Neuronal stem cell (in vitro differentiated cells): Measurements from ENCODE around the gene C14orf93.

Experiments used
- DNase-seq: peaks from one replicate; pipeline ENCODE4 v3.0.0-alpha.2; 2013; ENCODE audit warnings: low spot score
- H2AFZ ChIP-seq: one replicate; pipeline ENCODE4 v1.6.1; 2013; ENCODE audit warnings: mild to moderate bottlenecking, low read length, inconsistent platforms
- H2AK5ac ChIP-seq: 2 replicates; pipeline ENCODE4 v1.6.1; 2013; ENCODE audit warnings: low read depth, mild to moderate bottlenecking, inconsistent platforms, low read length, moderate library complexity, mixed read lengths
- H2BK120ac ChIP-seq: 2 replicates; pipeline ENCODE4 v1.6.1; 2013; ENCODE audit warnings: low read depth, mild to moderate bottlenecking, inconsistent platforms, low read length, moderate library complexity, mixed read lengths
- H2BK12ac ChIP-seq: one replicate; pipeline ENCODE4 v1.6.1; 2013; ENCODE audit warnings: low read length, inconsistent platforms
- H2BK15ac ChIP-seq: 2 replicates; pipeline ENCODE4 v1.6.1; 2013; ENCODE audit warnings: mild to moderate bottlenecking, low read length, inconsistent platforms, mixed read lengths
- H2BK5ac ChIP-seq: one replicate; pipeline ENCODE4 v1.6.1; 2013; ENCODE audit warnings: inconsistent platforms, mild to moderate bottlenecking, low read length, moderate library complexity
- H3K14ac ChIP-seq: one replicate; pipeline ENCODE4 v1.6.1; 2013; ENCODE audit warnings: low read length, inconsistent platforms
- H3K18ac ChIP-seq: 2 replicates; pipeline ENCODE4 v1.6.1; 2013; ENCODE audit warnings: low read length, inconsistent platforms
- H3K23ac ChIP-seq: 2 replicates; pipeline ENCODE4 v1.6.1; 2013; ENCODE audit warnings: low read depth, mild to moderate bottlenecking, mixed read lengths, low read length, inconsistent platforms; ENCODE audit not compliant: poor library complexity
- H3K27ac ChIP-seq: replicated peaks from 3 replicates; pipeline ENCODE4 v1.5.1; 2013; ENCODE audit warnings: low read length, inconsistent platforms
- H3K27me3 ChIP-seq, 3 experiments: 2 replicates each; pipeline ENCODE4 v1.6.1; 2013; ENCODE audit warnings: low read length in 3 of 3, mild to moderate bottlenecking in 2 of 3, inconsistent platforms in 1 of 3, low read depth in 1 of 3, mixed read lengths in 1 of 3, moderate library complexity in 1 of 3; ENCODE audit not compliant: control insufficient read depth in 3 of 3, insufficient read depth in 3 of 3
- H3K36me3 ChIP-seq, 2 donors: replicated peaks in 1 of 2; 2 replicates each; pipeline ENCODE4 v1.6.1; 2013; ENCODE audit warnings: low read length in 2 of 2; ENCODE audit not compliant: control insufficient read depth in 2 of 2, insufficient read depth in 2 of 2
- H3K4ac ChIP-seq: 2 replicates; pipeline ENCODE4 v1.6.1; 2013; ENCODE audit warnings: inconsistent platforms, mild to moderate bottlenecking, low read length, moderate library complexity
- H3K4me1 ChIP-seq, 2 donors: 1 replicate in 1 of 2; 2 replicates in 1 of 2; pipeline ENCODE4 v1.6.1; 2013; ENCODE audit warnings: low read length in 2 of 2, low read depth in 1 of 2; ENCODE audit not compliant: control insufficient read depth in 2 of 2, insufficient read depth in 1 of 2
- H3K4me2 ChIP-seq: one replicate; pipeline ENCODE4 v1.6.1; 2013; ENCODE audit warnings: mild to moderate bottlenecking, low read length, inconsistent platforms; ENCODE audit not compliant: insufficient read depth, poor library complexity, severe bottlenecking
- H3K4me3 ChIP-seq, 2 donors: 2 replicates each; pipeline ENCODE4 v1.5.1; 2013; ENCODE audit warnings: low read length in 2 of 2, mild to moderate bottlenecking in 2 of 2, inconsistent platforms in 1 of 2, moderate library complexity in 1 of 2
- H3K79me1 ChIP-seq: one replicate; pipeline ENCODE4 v1.6.1; 2013; ENCODE audit warnings: low read depth, mild to moderate bottlenecking, inconsistent platforms, low read length, moderate library complexity
- H3K9ac ChIP-seq: one replicate; pipeline ENCODE4 v1.6.1; 2013; ENCODE audit warnings: mild to moderate bottlenecking, low read depth, low read length, inconsistent platforms; ENCODE audit not compliant: poor library complexity
- H3K9me3 ChIP-seq, 2 donors: replicated peaks in 1 of 2; 2 replicates each; pipeline versions ENCODE3 to v1.6.1; 2013; ENCODE audit warnings: low read length in 2 of 2, mild to moderate bottlenecking in 2 of 2, inconsistent platforms in 1 of 2, low read depth in 1 of 2, mixed read lengths in 1 of 2, moderate library complexity in 1 of 2; ENCODE audit not compliant: control insufficient read depth in 2 of 2, insufficient read depth in 1 of 2
- H4K8ac ChIP-seq: one replicate; pipeline ENCODE4 v1.6.1; 2013; ENCODE audit warnings: low read depth, mild to moderate bottlenecking, inconsistent platforms, low read length, moderate library complexity
- H4K91ac ChIP-seq: one replicate; pipeline ENCODE4 v1.6.1; 2013; ENCODE audit warnings: low read length, low read depth, mild to moderate bottlenecking, inconsistent platforms; ENCODE audit not compliant: poor library complexity
- WGBS, 2 donors: extraction: QIAGEN DNeasy Blood & Tissue Kit; methylation state at CpG; one replicate each; pipeline ENCODE4 v1.1.7; 2013; ENCODE audit warnings: missing lambda C conversion rate in 2 of 2, mixed read lengths in 1 of 2; ENCODE audit not compliant: insufficient read length in 2 of 2, insufficient replicate concordance in 1 of 2; ENCODE audit errors: extremely low coverage in 2 of 2; 5-methylcytosine and 5-hydroxymethylcytosine counted together

C14orf93 gene

DNA sequence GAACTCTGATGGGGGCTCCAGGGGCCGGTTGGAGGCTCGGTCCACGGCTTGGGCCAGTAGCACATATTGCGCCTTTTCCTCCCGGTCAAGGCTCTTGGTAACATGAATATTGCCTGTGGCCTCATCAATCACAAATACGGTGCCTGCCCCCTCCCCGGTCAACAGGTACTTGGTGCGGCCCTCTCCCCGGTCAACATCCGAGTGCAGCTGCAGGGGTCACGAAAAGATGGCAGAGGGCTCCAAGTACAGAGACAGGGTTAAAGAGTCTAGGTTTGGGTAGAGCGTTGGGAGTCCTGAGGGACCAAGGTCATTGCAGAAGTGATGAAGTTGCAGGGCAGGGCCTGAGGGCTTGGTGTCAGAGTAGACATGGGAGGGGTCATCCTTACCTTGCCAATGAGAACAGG, 45.2 kb upstream of the C14orf93 start:
- H2AK5ac ChIP-seq = no peak overlapping the region
- H3K27ac ChIP-seq = no peak overlapping the region
- no CpG with 5 or more reads among the region's 12 CpGs for WGBS, 2 donors
- no peaks in the 10 kb centered on the region for H3K27me3 ChIP-seq
- peaks cover 30 to 72% of the 10 kb centered on the region in 2 donors for H3K36me3 ChIP-seq
- no peak overlapping the region for H3K9ac ChIP-seq
- peaks cover 6% of the 10 kb centered on the region in 2 donors for H3K4me1 ChIP-seq
- peak overlapping the region; percentile 25 for H3K14ac ChIP-seq
- no peak for DNase-seq
- H2BK15ac ChIP-seq = no peak overlapping the region
- H3K23ac ChIP-seq = no peak overlapping the region
- no peak overlapping the region for H2BK12ac ChIP-seq
- H4K8ac ChIP-seq = no peak overlapping the region
- no peaks in the 10 kb centered on the region for H3K9me3 ChIP-seq
- H4K91ac ChIP-seq = no peak overlapping the region
- peak overlapping the region; percentile 2 for H2BK5ac ChIP-seq
- H3K18ac ChIP-seq = no peak overlapping the region
- no peak overlapping the region for H3K4ac ChIP-seq
- no peak overlapping the region for H2BK120ac ChIP-seq
- no peak overlapping the region for H3K4me2 ChIP-seq
- no peak overlapping the region for H2AFZ ChIP-seq
- peaks cover 5% of the 10 kb centered on the region for H3K79me1 ChIP-seq
- no peak overlapping the region for H3K4me3 ChIP-seq

DNA sequence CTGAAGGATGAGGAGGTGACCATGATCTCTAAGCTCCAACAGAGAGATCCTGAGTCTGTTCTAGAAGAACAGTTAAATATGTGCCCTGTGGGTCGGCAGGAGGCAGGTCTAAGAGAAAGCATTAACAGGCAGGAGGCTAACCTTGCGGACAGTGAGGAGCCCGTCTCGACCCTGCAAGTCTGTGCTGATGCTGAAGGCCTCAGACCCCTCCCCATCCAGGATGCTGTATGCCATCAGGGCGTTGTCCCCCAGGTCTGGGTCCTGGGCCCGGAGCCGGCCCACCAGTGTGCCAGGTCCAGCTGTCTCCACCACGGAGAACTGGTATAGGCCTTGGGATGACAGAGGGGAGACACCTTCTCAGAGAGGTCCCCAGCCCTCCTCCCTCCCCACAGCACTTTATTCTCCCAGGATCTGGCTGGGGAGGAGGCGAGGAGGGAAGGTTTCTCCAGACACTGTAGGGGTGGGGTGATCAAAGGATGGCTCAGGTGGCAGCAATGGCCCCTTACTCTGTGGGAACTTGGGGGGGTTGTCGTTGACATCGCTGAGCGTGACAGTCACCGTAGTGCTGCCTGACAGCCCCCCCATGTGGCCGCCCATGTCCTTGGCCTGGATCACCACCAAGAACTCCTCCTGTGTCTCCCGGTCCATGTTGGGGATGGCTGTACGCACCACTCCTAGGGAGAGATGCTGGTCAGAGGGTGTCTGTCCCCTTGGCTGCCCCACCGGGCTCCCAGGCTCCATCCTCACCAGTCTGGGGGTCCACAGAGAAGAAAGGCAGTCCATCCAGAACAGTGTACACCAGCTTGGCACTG, 44.3 kb upstream of the C14orf93 start:
- DNase-seq = no peak
- peak overlapping the region; percentile 32 for H3K9ac ChIP-seq
- no peak overlapping the region for H3K4me2 ChIP-seq
- H3K14ac ChIP-seq = no peak overlapping the region
- H3K27me3 ChIP-seq = no peaks in the 10 kb centered on the region
- no peak overlapping the region for H3K18ac ChIP-seq
- no CpG with 5 or more reads among the region's 17 CpGs for WGBS, 2 donors
- no peak overlapping the region for H3K4ac ChIP-seq
- H3K4me1 ChIP-seq = peaks cover 6% of the 10 kb centered on the region in 2 donors
- H2AK5ac ChIP-seq = no peak overlapping the region
- H3K27ac ChIP-seq = no peak overlapping the region
- H4K8ac ChIP-seq = no peak overlapping the region
- H3K9me3 ChIP-seq = peaks cover 0 to 3% of the 10 kb centered on the region in 2 donors
- no peak overlapping the region for H2BK15ac ChIP-seq
- H4K91ac ChIP-seq = no peak overlapping the region
- no peak overlapping the region for H2BK12ac ChIP-seq
- no peak overlapping the region for H2BK120ac ChIP-seq
- no peak overlapping the region for H2BK5ac ChIP-seq
- H3K79me1 ChIP-seq = peaks cover 5% of the 10 kb centered on the region
- peak overlapping the region; percentile 20 for H3K23ac ChIP-seq
- no peak overlapping the region for H3K4me3 ChIP-seq
- H2AFZ ChIP-seq = no peak overlapping the region
- peaks cover 33 to 73% of the 10 kb centered on the region in 2 donors for H3K36me3 ChIP-seq

DNA sequence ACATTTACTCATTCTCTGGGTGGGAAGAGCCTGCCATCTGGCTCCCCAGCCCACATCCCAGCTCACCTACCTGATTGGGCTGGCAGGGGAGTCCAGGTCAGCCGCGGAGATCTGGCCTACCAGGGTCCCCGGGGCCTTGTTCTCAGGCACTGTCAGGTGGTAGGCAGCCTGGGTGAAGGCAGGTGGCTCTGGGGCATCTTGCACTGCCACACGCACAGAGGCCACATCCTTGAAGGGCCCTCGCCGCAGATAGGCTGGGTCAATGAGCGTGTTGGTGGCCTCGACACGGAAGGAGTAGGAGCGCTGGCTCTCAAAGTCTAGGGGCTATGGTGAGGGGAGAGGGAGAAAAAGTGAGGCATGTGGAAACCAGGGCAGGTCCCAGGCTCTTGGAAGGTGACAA, 43.5 kb upstream of the C14orf93 start:
- Histone ChIP-seq H2BK15ac (no peak overlapping the region), H3K9me3 (peaks cover 3 to 6% of the 10 kb centered on the region in 2 donors), H3K4ac (no peak overlapping the region), H2BK120ac (no peak overlapping the region), H3K4me1 (peaks cover 6% of the 10 kb centered on the region in 2 donors), H3K36me3 (peaks cover 37 to 73% of the 10 kb centered on the region in 2 donors), H2BK12ac (no peak overlapping the region), H3K14ac (no peak overlapping the region), H4K91ac (no peak overlapping the region), H3K27ac (no peak overlapping the region), H3K4me3 (no peak overlapping the region), H3K27me3 (no peaks in the 10 kb centered on the region), H2AFZ (no peak overlapping the region), H3K79me1 (peaks cover 7% of the 10 kb centered on the region), H3K18ac (no peak overlapping the region), H2AK5ac (no peak overlapping the region), H3K23ac (no peak overlapping the region), H2BK5ac (no peak overlapping the region), H3K9ac (no peak overlapping the region), H4K8ac (no peak overlapping the region), H3K4me2 (no peak overlapping the region)
- WGBS, 2 donors = no CpG with 5 or more reads among the region's 10 CpGs
- no peak for DNase-seq

DNA sequence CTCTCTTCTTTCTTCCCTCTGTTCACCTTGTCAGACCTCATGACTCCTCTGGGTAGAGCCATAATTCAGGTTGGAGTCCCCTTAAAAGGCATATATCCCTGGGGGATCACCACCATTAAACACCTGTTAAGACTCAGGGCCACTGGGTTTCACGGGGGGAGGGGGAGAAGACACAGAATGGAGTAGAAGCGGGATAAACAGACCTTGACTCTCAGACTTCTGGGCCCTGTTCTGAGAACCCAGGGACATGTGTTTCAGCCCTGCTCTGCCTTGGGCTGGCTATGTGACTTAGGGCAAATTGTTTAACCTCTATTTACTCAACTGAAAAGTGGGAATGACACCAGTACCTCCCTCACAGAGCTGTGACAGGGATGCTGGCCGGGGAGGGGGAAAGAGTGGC, 42.7 kb upstream of the C14orf93 start:
- Histone ChIP-seq H3K4me1 (peaks cover 6% of the 10 kb centered on the region in 2 donors), H2BK120ac (no peak overlapping the region), H3K9ac (no peak overlapping the region), H2AFZ (no peak overlapping the region), H3K4me3 (no peak overlapping the region), H3K79me1 (peaks cover 7% of the 10 kb centered on the region), H3K9me3 (peaks cover 3 to 9% of the 10 kb centered on the region in 2 donors), H2AK5ac (no peak overlapping the region), H3K27me3 (no peaks in the 10 kb centered on the region), H3K36me3 (peaks cover 37 to 73% of the 10 kb centered on the region in 2 donors), H2BK15ac (no peak overlapping the region), H4K91ac (no peak overlapping the region), H3K14ac (no peak overlapping the region), H3K4ac (no peak overlapping the region), H3K23ac (no peak overlapping the region), H3K4me2 (no peak overlapping the region), H2BK5ac (no peak overlapping the region), H3K27ac (no peak overlapping the region), H4K8ac (no peak overlapping the region), H3K18ac (no peak overlapping the region), H2BK12ac (no peak overlapping the region)
- DNase-seq = no peak
- no CpG with 5 or more reads among the region's 3 CpGs for WGBS, 2 donors
